LNCAP (cell line): ENCODE measurements around the gene FCER2.
A peak's percentile ranks its signal among the peaks of the same experiment; 100 is the strongest.

Experiments
- TF ChIP-seq, protein P1 (sequence below): fragments of 450-650 bp; IDR thresholded peaks from 2 replicates; pipeline ENCODE4 v1.5.1; 2017; ENCODE audit warnings: mild to moderate bottlenecking

Gene FCER2

GRCh38 chr19:7685546-7686445, 16.1 kb downstream of the FCER2 start:
- TF ChIP-seq, protein P1, sequence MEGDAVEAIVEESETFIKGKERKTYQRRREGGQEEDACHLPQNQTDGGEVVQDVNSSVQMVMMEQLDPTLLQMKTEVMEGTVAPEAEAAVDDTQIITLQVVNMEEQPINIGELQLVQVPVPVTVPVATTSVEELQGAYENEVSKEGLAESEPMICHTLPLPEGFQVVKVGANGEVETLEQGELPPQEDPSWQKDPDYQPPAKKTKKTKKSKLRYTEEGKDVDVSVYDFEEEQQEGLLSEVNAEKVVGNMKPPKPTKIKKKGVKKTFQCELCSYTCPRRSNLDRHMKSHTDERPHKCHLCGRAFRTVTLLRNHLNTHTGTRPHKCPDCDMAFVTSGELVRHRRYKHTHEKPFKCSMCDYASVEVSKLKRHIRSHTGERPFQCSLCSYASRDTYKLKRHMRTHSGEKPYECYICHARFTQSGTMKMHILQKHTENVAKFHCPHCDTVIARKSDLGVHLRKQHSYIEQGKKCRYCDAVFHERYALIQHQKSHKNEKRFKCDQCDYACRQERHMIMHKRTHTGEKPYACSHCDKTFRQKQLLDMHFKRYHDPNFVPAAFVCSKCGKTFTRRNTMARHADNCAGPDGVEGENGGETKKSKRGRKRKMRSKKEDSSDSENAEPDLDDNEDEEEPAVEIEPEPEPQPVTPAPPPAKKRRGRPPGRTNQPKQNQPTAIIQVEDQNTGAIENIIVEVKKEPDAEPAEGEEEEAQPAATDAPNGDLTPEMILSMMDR, result no peak

DNA sequence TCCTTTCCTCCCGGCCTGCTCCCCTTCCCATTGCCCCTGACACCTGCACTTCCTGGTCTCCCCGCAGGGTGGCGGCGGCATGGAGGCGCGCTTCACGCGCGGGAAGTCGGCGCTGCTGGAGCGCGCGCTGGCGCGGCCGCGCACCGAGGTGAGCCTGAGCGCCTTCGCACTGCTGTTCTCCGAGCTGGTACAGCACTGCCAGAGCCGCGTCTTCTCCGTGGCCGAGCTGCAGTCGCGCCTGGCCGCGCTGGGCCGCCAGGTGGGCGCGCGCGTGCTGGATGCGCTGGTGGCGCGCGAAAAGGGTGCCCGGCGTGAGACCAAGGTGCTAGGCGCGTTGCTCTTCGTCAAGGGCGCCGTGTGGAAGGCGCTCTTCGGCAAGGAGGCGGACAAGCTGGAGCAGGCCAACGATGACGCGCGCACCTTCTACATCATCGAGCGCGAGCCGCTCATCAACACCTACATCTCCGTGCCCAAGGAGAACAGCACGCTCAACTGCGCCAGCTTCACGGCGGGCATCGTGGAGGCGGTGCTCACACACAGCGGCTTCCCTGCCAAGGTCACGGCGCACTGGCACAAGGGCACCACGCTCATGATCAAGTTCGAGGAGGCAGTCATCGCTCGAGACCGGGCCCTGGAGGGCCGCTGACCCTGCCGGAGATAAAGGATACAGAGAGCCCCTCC, 19.6 kb downstream of the FCER2 start:
- TF ChIP-seq, protein P1, result no peak

- TF ChIP-seq, protein P1, result peak; percentile 50
Measured at GRCh38 chr19:7681340-7682174, 20.4 kb downstream of the FCER2 start.

DNA sequence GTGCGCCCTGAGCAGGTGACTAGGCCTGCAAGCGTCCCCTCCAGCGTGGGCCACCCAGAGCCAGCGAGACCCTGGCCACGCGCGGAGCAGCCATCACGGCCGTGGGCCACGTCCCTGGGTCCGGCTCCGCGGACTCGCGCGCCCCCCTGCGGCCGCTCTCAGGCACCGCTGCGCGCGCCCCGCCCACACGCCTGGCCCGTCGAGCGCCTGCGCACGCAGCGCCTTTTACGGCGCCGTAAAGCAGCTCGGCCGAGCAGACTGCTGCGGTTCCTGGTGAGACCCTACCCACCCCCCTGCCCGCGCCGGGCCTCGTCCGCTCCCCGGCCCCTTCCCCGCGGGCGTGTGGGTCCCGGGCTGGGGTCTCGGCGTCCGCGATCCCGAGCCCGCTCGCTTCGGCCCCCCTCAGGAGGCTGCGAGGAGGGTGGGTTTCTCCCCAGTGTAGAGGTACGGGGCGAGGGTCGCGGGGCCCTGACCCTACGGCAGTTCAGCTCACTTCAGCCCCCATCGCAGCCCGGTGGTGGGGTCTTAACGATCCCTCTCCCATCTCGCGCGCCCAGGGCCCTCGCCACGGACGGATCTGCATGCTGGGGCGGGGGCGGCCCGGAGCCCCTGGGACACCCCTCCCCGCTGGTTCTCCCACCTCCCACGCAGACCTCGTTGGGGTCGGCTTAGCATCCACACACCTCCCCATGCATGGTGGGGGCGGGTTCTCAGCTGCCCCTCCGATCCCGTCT, 21.2 kb downstream of the FCER2 start, which contains the start of gene TRAPPC5:
TSS of gene TRAPPC5 (plus strand) at position 228 of the 734 bp plus-strand sequence. CDS start 1,421 bp downstream, outside the sequence.
- TF ChIP-seq, protein P1, result peak; percentile 96

DNA sequence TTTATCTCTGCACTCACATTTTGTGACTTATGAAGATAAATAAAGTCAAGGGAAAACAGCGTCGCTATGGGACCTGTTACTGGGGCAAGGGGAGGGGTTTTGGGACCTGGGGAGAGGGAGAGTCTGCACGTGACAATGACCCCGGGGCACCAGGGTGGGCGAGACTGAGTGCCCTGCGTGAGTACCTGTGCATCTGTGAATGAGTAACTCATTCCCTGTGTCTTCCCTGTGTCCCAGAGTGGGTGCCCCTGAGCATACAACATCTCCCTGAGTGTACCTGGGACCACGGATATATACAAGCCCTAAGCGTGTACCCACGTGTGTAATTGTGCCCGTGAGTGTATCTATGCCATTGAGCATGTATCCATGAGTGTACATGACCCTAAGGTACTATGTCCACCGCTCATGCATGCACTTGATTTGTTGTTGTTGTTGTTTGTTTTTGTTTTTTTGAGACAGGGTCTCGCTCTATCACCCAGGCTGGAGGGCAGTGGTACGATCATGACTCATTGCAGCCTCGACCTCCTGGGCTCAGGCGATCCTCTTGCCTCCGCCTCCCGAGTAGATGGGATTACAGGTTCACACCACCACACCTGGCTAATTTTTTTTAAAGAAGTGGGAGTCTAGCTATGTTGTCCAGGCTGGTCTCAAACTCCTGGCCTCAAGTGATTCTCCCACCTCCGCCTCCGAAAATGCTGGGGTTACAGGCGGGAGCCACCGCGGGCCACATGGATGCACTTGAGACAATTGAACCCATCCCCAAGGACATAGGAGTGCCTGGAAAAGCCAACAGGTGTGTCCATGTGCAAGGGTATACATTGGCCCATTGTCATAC, 21.9 kb downstream of the FCER2 start:
- TF ChIP-seq, protein P1, result no peak

- TF ChIP-seq, protein P1, result peak; percentile 37; the same call in 1 of the 2 replicates
Measured at GRCh38 chr19:7678971-7679751, 22.8 kb downstream of the FCER2 start.
